GM23338 (cell line): ENCODE data around the gene ADAMTSL2. TPM values are rescaled to one million over a fixed set of nuclear protein-coding genes. Genes with fewer than 3 reads are reported as not detected.

Experiments
- ATAC-seq: fragments of 200-7000 bp; cut with Tn5 transposase; 3 replicates; pipeline ENCODE4 v1.9.1; 2020
- DNase-seq: peaks from one replicate; pipeline ENCODE4 v3.0.0-alpha.2; 2015; ENCODE audit warnings: low spot score
- H2AFZ ChIP-seq: fragments of 200-600 bp; sonication (generic); 2 replicates; pipeline ENCODE4 v1.8.0; 2016; ENCODE audit warnings: antibody characterized with exemption, mild to moderate bottlenecking, moderate library complexity
- H3F3A ChIP-seq: fragments of 200-600 bp; sonication (generic); replicated peaks from 2 replicates; pipeline ENCODE4 v1.8.0; 2017; ENCODE audit warnings: antibody characterized with exemption, mixed run types, low read depth
- H3K27ac ChIP-seq: fragments of 200-600 bp; sonication (generic); 2 replicates; pipeline ENCODE4 v1.6.1; 2016; ENCODE audit warnings: low read depth
- H3K27me3 ChIP-seq: fragments of 200-600 bp; sonication (generic); 2 replicates; pipeline ENCODE4 v1.8.0; 2016; ENCODE audit warnings: mild to moderate bottlenecking, mixed run types, moderate library complexity; ENCODE audit not compliant: insufficient read depth
- H3K36me3 ChIP-seq: fragments of 200-600 bp; sonication (generic); 2 replicates; pipeline ENCODE4 v1.8.0; 2016; ENCODE audit warnings: mild to moderate bottlenecking; ENCODE audit not compliant: insufficient read depth
- H3K4me1 ChIP-seq: fragments of 200-600 bp; sonication (generic); 2 replicates; pipeline ENCODE4 v1.8.0; 2016; ENCODE audit warnings: mild to moderate bottlenecking, moderate library complexity; ENCODE audit not compliant: insufficient read depth
- H3K4me2 ChIP-seq: fragments of 200-600 bp; sonication (generic); 2 replicates; pipeline ENCODE4 v1.7.1; 2017; ENCODE audit warnings: mixed run types
- H3K4me3 ChIP-seq: fragments of 200-600 bp; sonication (generic); 2 replicates; pipeline ENCODE4 v1.6.1; 2016; ENCODE audit warnings: mixed run types
- H3K79me2 ChIP-seq: fragments of 200-600 bp; sonication (generic); replicated peaks from 2 replicates; pipeline ENCODE4 v1.8.0; 2017; ENCODE audit warnings: mild to moderate bottlenecking; ENCODE audit not compliant: insufficient read depth
- H3K9me2 ChIP-seq: fragments of 200-600 bp; sonication (generic); 2 replicates; pipeline ENCODE4 v1.8.0; 2017; ENCODE audit not compliant: insufficient read depth
- H4K20me1 ChIP-seq: fragments of 200-600 bp; sonication (generic); replicated peaks from 2 replicates; pipeline ENCODE4 v1.8.0; 2017; ENCODE audit warnings: mild to moderate bottlenecking; ENCODE audit not compliant: insufficient read depth
- H3K27ac Mint-ChIP-seq: 2 replicates; pipeline ENCODE4 v1.8.0; 2020; ENCODE audit warnings: inconsistent platforms, mild to moderate bottlenecking, moderate library complexity, mixed read lengths
- H3K27me3 Mint-ChIP-seq: 3 replicates; pipeline ENCODE4 v1.8.0; 2022; ENCODE audit warnings: low read depth, mild to moderate bottlenecking, moderate library complexity, mixed read lengths, inconsistent platforms; ENCODE audit not compliant: insufficient read depth, poor library complexity
- H3K36me3 Mint-ChIP-seq: 3 replicates; pipeline ENCODE4 v1.8.0; 2021; ENCODE audit warnings: low read depth, mild to moderate bottlenecking, inconsistent platforms, moderate library complexity, mixed read lengths
- H3K4me1 Mint-ChIP-seq: 3 replicates; pipeline ENCODE4 v1.8.0; 2020; ENCODE audit warnings: mild to moderate bottlenecking, inconsistent platforms, mixed read lengths
- H3K4me3 Mint-ChIP-seq: 3 replicates; pipeline ENCODE4 v1.8.0; 2021; ENCODE audit warnings: moderate library complexity, mild to moderate bottlenecking, inconsistent platforms, mixed read lengths
- H3K9me3 Mint-ChIP-seq: 3 replicates; pipeline ENCODE4 v1.8.0; 2020; ENCODE audit warnings: moderate library complexity, mild to moderate bottlenecking, inconsistent platforms, mixed read lengths
- ETS1 ChIP-seq: IDR thresholded peaks from 2 replicates; pipeline ENCODE4 v1.6.1; 2016; ENCODE audit warnings: antibody characterized with exemption
- EZH2 ChIP-seq: fragments of 200-600 bp; sonication (generic); IDR thresholded peaks from one replicate; pipeline ENCODE4 v1.8.0; 2017; ENCODE audit warnings: antibody characterized with exemption, mild to moderate bottlenecking, low read depth; ENCODE audit not compliant: unreplicated experiment
- JUNB ChIP-seq: IDR thresholded peaks from one replicate; pipeline ENCODE4 v1.6.1; 2016; ENCODE audit warnings: antibody characterized with exemption; ENCODE audit not compliant: unreplicated experiment
- POLR2AphosphoS5 ChIP-seq: IDR thresholded peaks from 2 replicates; pipeline ENCODE4 v1.6.1; 2016; ENCODE audit warnings: antibody characterized with exemption, low read depth
- REST ChIP-seq: IDR thresholded peaks from one replicate; pipeline ENCODE4 v1.6.1; 2018; ENCODE audit warnings: antibody characterized with exemption; ENCODE audit not compliant: unreplicated experiment
- STAT1 ChIP-seq: IDR thresholded peaks from one replicate; pipeline ENCODE4 v1.6.1; 2016; ENCODE audit warnings: antibody characterized with exemption; ENCODE audit not compliant: unreplicated experiment
- ZNF114 ChIP-seq: fragments of 250-450 bp; sonication (Bioruptor Pico); IDR thresholded peaks from 2 replicates; pipeline ENCODE4 v1.5.0; 2020; ENCODE audit warnings: mild to moderate bottlenecking, moderate library complexity
- ZNF462 ChIP-seq: fragments of 250-450 bp; sonication (Bioruptor Pico); IDR thresholded peaks from 2 replicates; pipeline ENCODE4 v1.5.0; 2020; ENCODE audit warnings: mild to moderate bottlenecking, moderate library complexity
- polyA plus RNA-seq: library from polyadenylated mRNA; unstranded; fragments of >200 nt; fragmentation: Nextera tagmentation; extraction: Ambion mirVana; gene quantifications from 2 replicates; pipeline ENCODE4 v1.2.1, GENCODE V29; 2016
- total RNA-seq: library from RNA; depleted of rRNA; stranded (reverse); fragments of >200 nt; shearing (Covaris generic); gene quantifications from 2 replicates; pipeline ENCODE4 v1.2.3, GENCODE V29; 2014

ADAMTSL2 gene
- total and polyA plus RNA-seq, 2 experiments from 2014 or later = 0.15 to 0.66 TPM

DNA sequence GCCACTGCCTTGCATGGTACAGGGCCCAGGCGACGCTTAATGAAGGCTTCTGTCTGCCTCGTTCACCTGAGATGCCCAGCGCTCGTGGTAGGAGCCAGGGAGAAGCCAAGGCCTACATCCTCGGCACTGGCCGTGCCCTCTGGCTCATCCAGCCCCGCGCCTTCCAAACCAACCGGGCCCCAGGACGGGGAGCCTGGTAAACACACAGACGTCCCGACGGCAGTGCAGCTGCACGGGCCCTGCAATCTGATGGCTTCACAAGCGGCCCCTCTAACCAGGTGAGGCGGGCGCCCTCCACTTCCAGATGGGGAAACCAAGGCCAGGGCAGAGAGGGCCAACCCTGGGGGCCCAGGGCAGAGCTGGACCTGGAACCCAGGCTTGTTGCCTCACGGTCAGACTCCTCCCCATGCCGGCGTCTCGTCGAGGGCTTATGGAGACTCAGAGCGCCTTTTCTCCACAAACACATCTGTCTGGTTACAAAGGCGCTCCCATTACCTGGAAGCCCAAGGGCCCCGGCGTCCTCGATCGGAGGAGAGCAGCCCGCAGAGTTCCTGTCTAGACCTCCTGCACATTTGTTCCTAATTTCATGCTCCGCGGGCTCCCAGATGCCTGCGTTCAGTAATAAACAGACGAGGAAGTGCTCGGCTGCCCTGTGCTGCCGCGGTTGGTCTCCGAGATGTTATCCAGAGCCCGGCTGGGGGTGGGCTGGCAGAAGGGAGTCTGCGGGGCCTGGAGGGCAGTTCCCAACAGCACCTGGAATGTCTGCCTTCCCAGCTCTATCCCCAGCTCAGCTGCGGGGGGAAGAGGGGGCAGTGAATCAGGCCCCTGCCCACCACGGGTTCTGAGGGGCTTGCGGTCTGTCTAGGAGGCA, 51.2 kb downstream of the ADAMTSL2 start:
- peaks cover 42% of the 10 kb centered on the region for H3K4me1 Mint-ChIP-seq
- H3K27me3 Mint-ChIP-seq = peaks cover 7% of the 10 kb centered on the region
- Histone ChIP-seq H3K4me2 (peak overlapping the region; percentile 60; the same call in 1 of the 2 replicates), H4K20me1 (no peaks in the 10 kb centered on the region), H3K9me2 (no peaks in the 10 kb centered on the region), H2AFZ (peak overlapping the region; percentile 90; the same call in 1 of the 2 replicates), H3K27ac (no peak overlapping the region), H3F3A (no peaks in the 10 kb centered on the region; the same call in 1 of the 2 replicates), H3K36me3 (no peaks in the 10 kb centered on the region), H3K4me1 (peaks cover 7% of the 10 kb centered on the region), H3K4me3 (no peak overlapping the region), H3K79me2 (no peaks in the 10 kb centered on the region), H3K27me3 (no peaks in the 10 kb centered on the region)
- H3K27ac Mint-ChIP-seq = no peak overlapping the region; the same call in 1 of the 2 replicates
- H3K9me3 Mint-ChIP-seq = peaks cover 9% of the 10 kb centered on the region
- TF ChIP-seq ETS1 = no peak
- TF ChIP-seq REST = no peak
- no peak for TF ChIP-seq JUNB
- no peak for TF ChIP-seq ZNF114
- TF ChIP-seq ZNF462 (CRISPR knock-in tag) = no peak
- no peak for TF ChIP-seq STAT1
- no peak for TF ChIP-seq EZH2
- no peak for TF ChIP-seq POLR2AphosphoS5
- peak; percentile 47 for ATAC-seq
- H3K36me3 Mint-ChIP-seq = peaks cover 8% of the 10 kb centered on the region
- peak overlapping the region; percentile 45; the same call in 2 of the 3 replicates for H3K4me3 Mint-ChIP-seq
- DNase-seq = peak; percentile 35
